NCI-H1436 treated with DMSO at 0.1 percent for 48 hours (cell line): ENCODE data around the gene TNRC18.
"Not testable (repeated sequence)": the region's sequence is repeated elsewhere in the genome, so short reads cannot be mapped to it uniquely, and the experiment has no call there.

Experiments
- DNase-seq: peaks from one replicate; lab custom pipeline; 2025; lab: John Stamatoyannopoulos, UW

The TNRC18 gene

DNA sequence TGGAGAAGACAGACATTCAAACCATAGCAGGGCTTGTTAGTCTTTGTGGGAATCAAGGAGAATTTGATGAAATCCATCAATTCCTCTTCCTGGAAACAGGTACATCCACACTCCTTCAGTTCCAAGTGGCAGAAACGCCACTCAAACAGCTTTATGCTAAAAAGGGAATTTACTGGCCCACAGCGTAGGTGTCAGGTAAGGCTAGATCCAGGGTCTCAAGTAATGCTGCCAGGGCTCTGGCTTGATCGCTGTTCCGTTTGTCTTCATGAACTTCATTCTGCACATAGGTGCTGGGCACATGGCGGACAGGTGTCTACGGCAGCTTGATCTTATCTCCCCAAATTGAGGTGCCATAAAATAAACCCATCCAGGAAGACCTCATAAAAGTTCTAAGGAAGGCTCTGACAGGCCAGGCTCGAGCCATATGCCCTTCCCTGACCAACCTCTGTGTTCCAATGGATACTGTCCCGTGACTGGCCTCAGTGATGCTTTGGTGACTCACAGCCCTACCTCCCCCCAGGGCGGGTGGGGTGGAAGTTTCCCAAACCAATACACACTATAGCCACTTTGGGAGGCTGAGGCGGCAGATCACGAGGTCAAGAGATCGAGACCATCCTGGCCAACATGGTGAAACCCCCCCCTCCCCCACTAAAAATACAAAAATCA lies 153.5 kb downstream of the TNRC18 start:
- DNase-seq, result not testable (repeated sequence)

DNA sequence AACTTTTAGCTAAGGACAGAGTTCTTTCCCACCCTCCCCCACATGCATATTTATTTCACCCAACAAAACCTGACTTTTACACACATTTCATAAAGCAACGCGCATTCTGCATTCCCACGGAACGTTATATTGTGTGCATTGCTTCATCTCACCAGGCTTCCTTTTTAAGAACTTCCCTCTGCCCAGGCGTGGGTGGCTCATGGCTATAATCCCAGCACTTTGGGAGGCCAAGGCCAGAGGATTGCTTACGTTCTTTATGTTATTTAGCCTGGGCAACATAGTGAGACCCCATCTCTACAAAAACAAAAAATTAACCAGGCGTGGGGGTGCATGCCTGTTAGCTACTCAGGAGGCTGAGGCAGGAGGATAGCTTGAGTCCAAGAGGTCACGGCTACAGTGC lies 155.8 kb downstream of the TNRC18 start:
- not testable (repeated sequence) for DNase-seq

DNA sequence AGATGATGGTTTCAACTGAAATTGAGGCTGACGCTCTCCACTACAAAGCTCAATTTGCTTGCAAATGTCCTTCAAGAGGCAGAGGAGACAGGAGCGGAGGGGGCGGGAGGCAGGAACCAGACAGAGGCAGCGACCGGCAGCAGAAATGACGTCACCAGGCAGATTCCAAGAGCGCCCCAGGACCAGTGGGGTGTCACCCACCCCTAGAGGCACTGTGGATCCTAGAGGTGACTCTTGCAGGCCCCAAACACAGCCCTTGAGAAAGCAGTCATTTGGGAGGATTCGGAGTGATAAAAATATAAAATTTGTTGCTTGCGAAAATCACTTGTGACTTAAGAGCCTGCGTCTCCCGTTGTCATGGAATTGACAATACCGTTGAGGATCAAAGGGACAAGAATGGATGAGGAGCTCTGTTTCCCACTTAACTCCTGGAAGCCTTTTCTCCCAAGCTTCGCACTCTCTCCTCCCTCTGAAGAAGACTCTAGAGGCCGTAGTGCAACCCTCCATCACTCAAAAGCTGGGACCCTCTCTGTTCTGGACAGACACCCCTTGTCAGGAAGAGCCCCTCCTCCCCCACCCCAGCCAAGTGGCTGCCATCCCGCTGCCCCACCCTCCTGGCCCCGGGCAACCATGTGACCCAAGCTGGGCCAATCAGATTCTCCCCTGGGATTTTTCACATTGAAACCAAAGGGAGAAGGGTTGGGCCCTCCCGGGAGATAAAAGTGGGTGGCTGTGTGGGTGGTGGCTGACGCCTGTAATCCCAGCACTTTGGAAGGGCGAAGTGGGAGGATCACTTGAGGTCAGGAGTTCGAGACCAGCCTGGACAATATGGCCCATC lies 157.2 kb downstream of the TNRC18 start:
- peak; percentile 78 for DNase-seq

DNA sequence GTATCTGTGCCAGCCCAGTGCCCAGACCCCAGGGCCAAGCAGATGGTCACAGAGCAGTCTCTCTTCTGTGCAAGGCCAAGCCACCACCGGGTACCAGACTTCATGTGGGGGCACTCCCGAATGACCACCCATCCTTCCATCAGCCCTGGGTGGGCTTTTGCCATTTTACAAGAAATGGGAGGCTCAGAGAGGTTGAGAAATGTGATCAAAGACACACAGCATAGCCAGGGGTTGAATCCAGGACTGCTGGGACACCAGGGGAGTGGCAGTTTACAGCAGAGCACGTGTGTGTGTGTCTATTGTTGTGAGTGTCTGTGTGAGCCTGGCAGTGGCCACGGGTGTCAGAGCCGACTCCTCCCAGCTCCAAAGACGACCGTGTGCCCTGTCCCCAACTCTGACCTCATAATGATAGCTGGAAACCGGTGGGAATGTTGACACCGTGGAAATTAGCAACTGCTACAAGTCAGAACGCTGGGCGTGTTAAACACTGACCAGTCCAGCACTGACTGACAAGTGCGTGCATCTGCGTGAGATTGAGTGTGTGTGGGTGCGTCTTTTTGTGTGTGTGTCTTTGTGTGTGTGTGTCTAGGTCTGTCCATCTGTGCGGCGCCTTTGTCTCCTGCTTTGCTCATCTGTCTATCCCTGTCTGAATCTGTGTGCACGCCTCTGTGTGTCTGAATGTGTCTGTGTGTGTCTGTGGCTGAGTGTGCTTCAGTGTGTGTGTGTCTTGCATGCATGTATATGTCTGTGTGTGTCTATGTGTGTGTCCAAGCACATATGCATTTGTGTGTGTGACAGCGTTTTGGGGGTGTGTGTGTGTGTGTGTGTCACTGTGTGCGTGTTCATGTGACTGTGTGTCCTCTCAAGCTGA lies 158.1 kb downstream of the TNRC18 start:
- DNase-seq, result no peak

DNA sequence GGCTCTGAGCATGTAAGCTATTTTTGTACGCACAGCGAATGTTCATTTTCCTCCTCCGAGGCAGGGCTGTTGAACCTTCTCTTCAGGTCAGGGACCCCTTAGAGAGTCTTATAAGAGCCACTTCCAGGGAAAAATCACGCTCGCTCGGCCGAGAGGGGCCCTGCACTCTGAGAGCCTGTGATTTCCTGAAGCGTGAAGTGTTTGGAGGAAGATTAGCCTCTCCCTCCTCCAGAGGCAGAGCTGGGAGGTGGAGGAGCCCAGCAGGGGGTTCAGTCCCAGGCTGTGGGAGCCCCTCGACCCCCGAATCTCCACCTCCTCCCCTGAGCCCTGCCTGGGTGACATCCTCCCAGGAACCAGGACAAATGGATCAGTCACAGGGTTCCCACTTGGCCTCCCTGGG lies 160.6 kb downstream of the TNRC18 start:
- DNase-seq, result not testable (repeated sequence)

DNA sequence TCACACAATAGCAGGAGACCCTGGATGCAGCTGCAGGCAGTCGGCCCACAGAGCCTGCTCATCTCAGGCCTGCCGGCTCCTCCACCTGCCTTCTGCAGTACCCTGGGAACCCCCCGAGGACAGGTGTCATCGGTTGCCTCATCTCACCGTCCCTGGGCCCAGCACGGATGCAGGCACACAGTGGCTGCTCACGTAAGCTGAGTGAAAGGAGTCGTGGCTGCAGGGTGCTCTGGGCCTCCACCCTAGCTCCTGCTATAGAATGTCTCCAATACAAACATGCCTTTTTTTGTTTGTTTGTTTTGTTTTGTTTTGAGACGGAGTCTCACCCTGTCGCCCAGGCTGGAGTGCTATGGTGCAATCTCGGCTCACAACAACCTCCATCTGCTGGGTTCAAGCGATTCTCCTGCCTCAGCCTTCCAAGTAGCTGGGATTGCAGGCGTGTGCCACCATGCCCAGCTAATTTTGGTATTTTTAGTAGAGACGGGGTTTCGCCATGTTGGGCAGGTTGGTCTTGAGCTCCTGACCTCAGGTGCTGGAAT lies 163.0 kb downstream of the TNRC18 start:
- not testable (repeated sequence) for DNase-seq
